Measurements from ENCODE around the gene PPP5C. TPM values are rescaled to one million over a fixed set of nuclear protein-coding genes. Genes with fewer than 3 reads are reported as not detected.
"Not testable (repeated sequence)": the region's sequence is repeated elsewhere in the genome, so short reads cannot be mapped to it uniquely, and the experiment has no call there.

Gene PPP5C
- total RNA-seq, 1 experiment from 2014 or later = 53.1 TPM

DNA sequence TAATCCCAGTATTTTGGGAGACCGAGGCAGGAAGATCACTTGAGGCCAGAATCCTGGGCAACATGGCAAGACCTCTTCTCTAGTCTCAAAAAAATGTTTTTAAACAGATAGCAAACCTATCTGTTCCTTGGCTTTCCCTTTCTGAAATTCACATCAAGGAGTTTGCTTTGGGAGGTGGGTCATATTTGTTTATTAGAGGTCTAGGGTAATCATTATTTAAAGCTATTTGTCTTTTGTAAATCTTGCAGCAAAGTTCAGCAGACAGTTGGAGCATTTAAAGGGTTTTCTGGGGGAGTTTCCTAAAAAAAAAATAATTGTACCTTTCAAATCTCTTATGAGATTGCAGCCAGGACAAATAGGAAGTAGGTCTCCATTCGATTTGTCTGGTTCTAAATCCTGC lies 17.5 kb downstream of the PPP5C start:
- DNase-seq (ENCODE audit: low spot score) = no peak

DNA sequence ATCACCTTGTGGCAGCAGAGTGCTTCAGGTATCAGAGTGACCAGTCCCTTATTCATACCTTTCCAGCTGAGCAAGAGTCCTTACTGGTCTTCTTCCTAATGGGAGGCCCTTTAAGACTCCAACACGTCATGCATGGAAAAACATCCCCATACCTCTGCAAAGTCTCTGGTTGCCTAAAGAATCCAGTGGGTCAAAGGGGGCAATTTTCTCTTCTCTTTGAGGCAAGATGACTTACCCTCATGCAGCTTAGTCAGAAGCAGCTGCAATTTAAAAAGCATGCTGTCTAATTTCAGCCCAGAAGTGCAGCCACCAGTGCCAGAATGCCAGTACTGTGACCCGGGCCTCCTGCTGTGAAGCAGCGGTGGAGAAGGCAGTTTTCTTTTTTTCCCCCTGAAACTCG lies 18.7 kb downstream of the PPP5C start:
- no peak for DNase-seq (ENCODE audit: low spot score)

DNA sequence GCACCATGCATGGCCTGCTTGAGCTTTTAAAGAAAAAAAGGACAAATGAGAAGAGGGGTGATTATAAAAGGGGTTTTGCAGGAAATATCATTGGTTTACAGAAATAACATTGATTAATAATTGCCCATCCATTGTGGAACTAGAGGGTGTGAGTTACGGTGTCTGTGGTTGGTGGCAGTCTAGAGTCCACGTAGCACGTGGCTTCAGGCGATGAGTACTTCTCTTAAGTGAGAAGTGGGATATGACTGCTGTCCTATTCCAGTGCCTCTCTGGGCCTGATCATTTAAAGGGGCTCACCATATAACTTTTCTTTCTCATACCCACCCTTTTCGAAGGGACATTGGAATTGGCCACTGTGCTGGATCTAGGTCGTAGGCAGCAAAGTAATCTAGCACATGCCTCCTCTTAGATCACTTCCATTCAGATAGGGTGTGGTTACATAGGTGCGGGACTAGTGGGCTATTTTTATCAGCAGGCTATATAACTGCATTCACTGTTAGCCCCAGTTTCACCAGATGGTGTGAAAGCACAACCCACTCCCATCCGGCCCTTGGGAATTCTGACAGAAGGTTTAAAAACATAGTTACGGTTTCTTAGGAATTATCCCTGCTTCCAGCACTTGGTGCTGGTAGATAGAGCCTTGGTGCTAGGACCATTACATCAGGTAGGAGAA lies 19.9 kb downstream of the PPP5C start:
- DNase-seq (ENCODE audit: low spot score) = no peak

DNA sequence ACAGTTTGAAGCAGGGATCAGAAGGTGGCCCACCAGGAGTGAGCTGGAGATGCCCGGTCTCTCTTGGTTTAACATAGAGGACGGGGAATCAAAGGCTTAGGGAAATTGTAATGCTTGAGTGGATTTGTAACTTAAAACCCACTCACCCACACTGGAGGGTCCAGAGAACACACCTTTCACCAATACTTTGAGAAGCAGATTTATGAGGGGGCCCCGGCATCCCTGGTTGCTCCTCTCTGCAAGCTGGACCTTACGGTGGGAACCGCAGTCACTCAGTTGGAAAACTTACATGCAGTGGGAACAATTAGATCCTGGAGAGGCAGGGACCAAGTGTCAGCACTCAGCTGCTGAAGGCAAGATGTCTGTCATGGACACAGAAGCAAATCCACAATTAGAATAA lies 20.5 kb downstream of the PPP5C start:
- DNase-seq (ENCODE audit: low spot score) = no peak

- no peak for DNase-seq (ENCODE audit: low spot score)
Observed at GRCh38 chr19:46368116-46368515, 21.2 kb downstream of the PPP5C start.

- no peak for DNase-seq (ENCODE audit: low spot score)
Observed at GRCh38 chr19:46369817-46370216, 22.9 kb downstream of the PPP5C start.

DNA sequence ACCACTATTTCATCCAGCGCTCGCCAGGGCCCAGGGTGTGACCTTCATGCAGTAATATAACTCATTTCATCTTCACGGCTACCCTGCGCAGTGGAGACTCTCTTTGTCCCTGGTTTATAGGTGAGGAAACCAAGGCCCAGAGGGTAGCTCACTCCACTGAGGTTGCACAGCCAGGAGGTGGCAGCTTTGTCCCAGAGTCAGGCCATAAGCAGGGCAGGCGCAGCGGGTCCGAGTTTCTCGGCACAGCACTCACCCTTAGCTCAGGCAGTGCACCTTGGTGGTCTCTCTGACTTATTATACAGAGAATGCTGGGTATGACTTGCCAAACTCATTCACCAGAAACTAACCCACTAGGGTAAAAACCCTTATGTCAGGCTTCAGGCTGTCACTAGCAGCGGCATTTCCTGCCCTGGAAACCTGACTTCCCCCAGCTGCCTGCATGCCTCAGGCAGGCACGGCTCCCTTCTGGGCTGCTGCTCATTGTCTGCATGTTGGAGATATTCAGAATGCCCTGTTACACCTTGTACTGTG lies 24.5 kb downstream of the PPP5C start:
- no peak for DNase-seq (ENCODE audit: low spot score)

- DNase-seq (ENCODE audit: low spot score) = peak; percentile 6
Observed at GRCh38 chr19:46372901-46373490, 26.1 kb downstream of the PPP5C start.

DNA sequence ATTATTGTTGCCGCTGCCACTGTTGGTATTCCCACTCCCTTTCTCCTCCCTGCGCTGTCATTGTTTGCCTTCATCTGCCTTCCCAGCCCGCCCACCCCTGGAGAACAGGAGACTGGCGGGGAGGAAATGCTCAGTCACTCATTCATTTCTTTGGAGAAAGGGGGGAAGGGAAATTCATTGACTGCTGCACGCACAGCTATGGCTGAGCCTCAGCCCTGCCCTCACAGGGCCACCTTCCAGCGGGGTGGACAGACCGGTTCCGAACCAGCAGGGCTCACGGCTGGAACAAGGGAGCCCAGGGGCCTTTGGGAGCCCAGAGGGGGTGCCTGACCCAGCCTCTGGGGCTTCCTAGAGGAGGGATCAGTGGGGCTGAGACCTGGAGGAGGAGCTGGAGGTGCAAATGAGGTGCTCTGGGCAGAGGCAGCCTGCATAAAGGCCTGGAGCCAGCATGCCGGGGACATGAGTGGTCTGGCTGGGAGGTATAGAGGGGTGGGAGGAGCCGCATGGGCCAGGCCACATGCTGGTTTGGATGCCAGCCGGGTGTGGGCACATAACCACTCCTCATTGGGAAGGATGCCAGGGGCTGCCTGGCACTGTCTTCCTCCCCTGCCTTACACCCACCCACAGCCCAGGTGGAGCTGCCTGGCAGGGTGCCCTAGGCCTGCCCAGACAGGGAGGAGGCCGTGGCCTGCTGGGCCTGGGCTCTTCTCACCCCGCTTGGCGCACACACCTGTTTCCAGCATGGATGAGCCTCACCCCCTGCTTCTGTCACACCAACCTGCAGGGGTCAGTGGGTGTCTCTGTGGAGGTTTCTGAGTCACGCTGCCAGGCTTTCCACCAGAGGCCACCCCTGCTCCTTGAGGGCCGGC lies 26.8 kb downstream of the PPP5C start:
- DNase-seq (ENCODE audit: low spot score) = peak; percentile 84

GRCh38 chr19:46374536-46375475 lies 27.9 kb downstream of the PPP5C start:
- DNase-seq (ENCODE audit: low spot score) = no peak

DNA sequence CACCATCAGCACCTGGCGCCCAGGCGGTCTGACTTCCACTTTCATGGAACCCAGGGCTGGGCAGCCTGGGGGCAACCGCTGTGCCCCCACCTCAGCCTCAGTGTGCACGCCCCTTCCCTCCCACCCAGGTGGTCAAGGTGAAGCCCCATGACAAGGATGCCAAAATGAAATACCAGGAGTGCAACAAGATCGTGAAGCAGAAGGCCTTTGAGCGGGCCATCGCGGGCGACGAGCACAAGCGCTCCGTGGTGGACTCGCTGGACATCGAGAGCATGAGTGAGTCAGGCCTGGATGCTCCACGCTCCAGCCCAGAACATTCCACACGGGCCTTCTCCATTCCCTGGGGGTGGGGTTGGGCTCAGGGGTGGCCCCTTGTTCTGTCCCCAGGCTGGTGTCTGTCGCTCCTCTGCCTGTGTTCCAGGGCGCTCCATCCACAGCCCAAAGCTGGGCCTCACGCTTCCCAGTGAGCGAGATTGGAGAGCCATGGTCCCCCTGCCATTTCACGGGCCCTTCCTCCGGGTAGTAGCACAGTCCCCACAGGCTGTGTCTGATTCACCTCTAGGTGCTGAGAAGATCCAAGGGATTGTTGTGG lies 28.7 kb downstream of the PPP5C start:
- DNase-seq (ENCODE audit: low spot score) = not testable (repeated sequence)

DNA sequence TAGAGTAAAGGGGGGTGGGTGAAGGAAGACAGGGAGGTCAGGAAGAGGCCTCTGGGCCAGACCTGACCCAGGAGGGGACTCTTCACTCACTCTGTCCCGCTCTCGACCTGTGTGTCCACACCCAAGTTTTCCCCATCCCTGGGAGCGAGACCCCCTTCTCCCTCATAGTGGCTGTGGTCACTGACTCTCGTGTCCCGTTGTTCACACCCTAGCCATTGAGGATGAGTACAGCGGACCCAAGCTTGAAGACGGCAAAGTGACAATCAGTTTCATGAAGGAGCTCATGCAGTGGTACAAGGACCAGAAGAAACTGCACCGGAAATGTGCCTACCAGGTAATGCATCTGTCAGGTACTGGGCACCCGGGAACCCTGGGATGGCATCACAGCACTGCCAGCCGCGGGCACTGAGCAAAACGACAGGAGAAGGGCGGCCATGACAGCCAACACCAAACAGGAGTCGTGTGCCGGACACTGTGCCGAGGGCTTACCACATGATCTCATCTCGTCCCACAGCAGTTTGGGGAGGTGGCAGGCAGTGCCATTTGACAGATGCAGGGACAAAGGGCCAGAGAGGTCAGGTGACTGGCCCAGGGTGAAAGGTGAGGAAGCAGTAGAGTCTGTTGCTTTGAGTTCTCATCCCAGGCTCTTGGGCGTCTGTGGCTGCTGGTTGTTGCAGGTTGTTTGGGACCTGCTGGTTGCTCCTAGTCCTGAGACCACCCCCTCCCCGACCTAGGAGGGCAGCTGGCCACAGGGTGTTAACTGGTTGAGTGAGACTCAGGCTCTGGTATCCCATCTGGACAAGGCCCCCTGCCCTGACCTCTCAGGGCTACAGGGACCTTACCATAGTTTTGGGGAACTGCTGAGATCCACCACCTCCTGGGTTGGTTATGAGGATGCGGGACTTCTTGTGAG lies 29.6 kb downstream of the PPP5C start:
- DNase-seq (ENCODE audit: low spot score) = no peak

GRCh38 chr19:46378268-46378667 lies 31.4 kb downstream of the PPP5C start:
- peak; percentile 10 for DNase-seq (ENCODE audit: low spot score)

GRCh38 chr19:46380690-46381089 lies 33.8 kb downstream of the PPP5C start:
- no peak for DNase-seq (ENCODE audit: low spot score)

GRCh38 chr19:46381346-46381745 lies 34.5 kb downstream of the PPP5C start:
- DNase-seq (ENCODE audit: low spot score) = no peak

- no peak for DNase-seq (ENCODE audit: low spot score)
Observed at GRCh38 chr19:46381756-46382345, 35.0 kb downstream of the PPP5C start.

GRCh38 chr19:46383171-46383815 lies 36.4 kb downstream of the PPP5C start:
- no peak for DNase-seq (ENCODE audit: low spot score)

DNA sequence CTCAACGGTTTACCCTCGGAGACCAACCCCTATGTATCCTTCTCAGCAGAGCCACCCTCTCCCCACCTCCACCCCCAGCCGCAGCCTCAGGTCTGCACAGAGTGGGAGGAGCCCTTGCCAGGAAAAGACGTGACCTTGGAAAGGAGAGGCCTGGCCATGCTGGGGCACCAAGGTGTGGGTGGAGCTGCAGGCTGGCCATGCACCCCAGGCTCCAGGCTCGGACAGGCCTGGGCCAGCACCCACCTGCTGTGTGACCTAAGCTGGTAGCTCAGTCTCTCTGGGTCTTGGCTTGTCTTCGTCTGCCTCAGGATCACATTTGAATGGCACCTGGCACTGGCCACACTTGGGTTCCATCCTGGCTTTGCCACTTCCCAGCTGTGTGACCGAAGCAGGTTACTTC lies 37.0 kb downstream of the PPP5C start:
- DNase-seq (ENCODE audit: low spot score) = no peak

DNA sequence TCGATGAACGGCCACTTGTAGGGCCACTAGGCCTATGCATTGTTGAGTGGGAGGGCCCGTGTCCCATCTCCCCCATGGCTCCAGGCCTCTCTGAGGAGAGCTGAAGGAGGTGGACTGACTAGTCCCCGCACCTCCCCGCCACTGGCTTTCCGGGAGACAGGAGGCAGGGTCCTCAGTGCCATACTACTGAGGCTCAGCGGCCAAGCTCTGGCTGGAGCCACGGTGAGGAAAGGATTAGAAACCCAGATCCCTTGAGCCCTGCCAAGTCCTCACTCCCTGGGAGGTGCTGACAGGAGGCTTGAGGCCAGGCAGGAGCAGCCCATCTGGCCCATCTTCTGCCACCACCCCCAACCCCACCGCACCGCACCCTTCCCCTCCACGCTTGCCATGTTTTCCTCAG lies 37.5 kb downstream of the PPP5C start:
- no peak for DNase-seq (ENCODE audit: low spot score)

All from A172 (cell line).